22Rv1 (cell line): ENCODE data around the gene IFI44L.

Source experiments
- CTCF ChIP-seq: fragments of 450-650 bp; IDR thresholded peaks from 2 replicates; pipeline ENCODE4 v1.5.1; 2017; ENCODE audit warnings: mild to moderate bottlenecking
- ZFX ChIP-seq: fragments of 450-650 bp; IDR thresholded peaks from 2 replicates; pipeline ENCODE4 v1.6.1; 2017; ENCODE audit warnings: antibody characterized with exemption, borderline replicate concordance

DNA sequence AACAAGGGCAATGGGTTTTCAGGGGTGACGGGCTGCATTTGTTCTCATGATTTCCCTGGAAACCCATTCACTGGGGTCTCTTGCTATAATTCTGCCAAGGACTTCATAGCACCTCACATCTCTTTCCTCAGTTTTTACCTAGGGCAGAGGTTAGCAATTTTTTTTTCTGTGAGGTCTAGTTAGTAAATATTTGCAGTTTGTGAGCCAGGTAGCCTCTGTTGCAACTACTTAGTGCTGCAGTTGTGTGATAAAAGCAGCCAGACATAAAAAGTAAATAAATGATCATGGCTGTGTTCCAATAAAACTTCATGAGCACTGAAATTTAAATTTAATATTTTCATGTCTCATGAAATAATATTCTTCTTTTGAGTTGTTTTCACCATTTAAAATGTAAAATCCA lies 67.1 kb downstream of the IFI44L start:
- TF ChIP-seq CTCF (no peak), ZFX (no peak)
